ENCODE results near the gene TMEM144. TPM values are rescaled to one million over a fixed set of nuclear protein-coding genes. Genes with fewer than 3 reads are reported as not detected.

Gene TMEM144
- total and polyA plus RNA-seq, 8 donors: 4.6 to 16.8 (median 6.4) TPM

- Histone ChIP-seq H3K4me3 (no peak overlapping the region), H3K9me3 (no peaks in the 10 kb centered on the region), H3K36me3 (no peaks in the 10 kb centered on the region), H3K27me3 (no peaks in the 10 kb centered on the region), H3K4me1 (no peaks in the 10 kb centered on the region), H3K27ac (no peak overlapping the region)
- intact Hi-C loops (cut with DNase I): no loop called here
- DNase-seq: no peak
- no peak for TF ChIP-seq CTCF (IDR thresholded peaks at IDR 0.05)
- no peak for ATAC-seq
These were observed 10.1 kb upstream of the TMEM144 start for GRCh38 chr4:158200214-158200613.

- no peak for ATAC-seq
- H3K9me3 ChIP-seq: no peaks in the 10 kb centered on the region
- H3K4me3 ChIP-seq: no peak overlapping the region
- H3K36me3 ChIP-seq: no peaks in the 10 kb centered on the region
- TF ChIP-seq CTCF (IDR thresholded peaks at IDR 0.05): no peak
- H3K27me3 ChIP-seq: no peaks in the 10 kb centered on the region
- no peak for DNase-seq
- intact Hi-C loops (cut with DNase I): no loop called here
- H3K27ac ChIP-seq: no peak overlapping the region
- H3K4me1 ChIP-seq: no peaks in the 10 kb centered on the region
These were observed 9.0 kb upstream of the TMEM144 start for GRCh38 chr4:158201322-158201721.

- Histone ChIP-seq H3K27ac (no peak overlapping the region), H3K27me3 (no peaks in the 10 kb centered on the region), H3K4me3 (no peak overlapping the region), H3K36me3 (no peaks in the 10 kb centered on the region), H3K9me3 (no peaks in the 10 kb centered on the region), H3K4me1 (no peaks in the 10 kb centered on the region)
- no peak for DNase-seq
- intact Hi-C loops (cut with DNase I): no loop called here
- ATAC-seq: no peak
- TF ChIP-seq CTCF (IDR thresholded peaks at IDR 0.05): no peak
These were observed 8.4 kb upstream of the TMEM144 start for GRCh38 chr4:158201876-158202275.

GRCh38 chr4:158202481-158202880 lies 7.8 kb upstream of the TMEM144 start:
- TF ChIP-seq CTCF (IDR thresholded peaks at IDR 0.05): no peak
- no peak overlapping the region for H3K4me3 ChIP-seq
- no peaks in the 10 kb centered on the region for H3K27me3 ChIP-seq
- intact Hi-C loops (cut with DNase I): no loop called here
- H3K9me3 ChIP-seq: no peaks in the 10 kb centered on the region
- no peaks in the 10 kb centered on the region for H3K36me3 ChIP-seq
- no peaks in the 10 kb centered on the region for H3K4me1 ChIP-seq
- DNase-seq (no peak), ATAC-seq (no peak)
- H3K27ac ChIP-seq: no peak overlapping the region

- Histone ChIP-seq H3K27me3 (no peaks in the 10 kb centered on the region), H3K36me3 (no peaks in the 10 kb centered on the region), H3K9me3 (no peaks in the 10 kb centered on the region), H3K4me3 (no peak overlapping the region), H3K27ac (no peak overlapping the region), H3K4me1 (no peaks in the 10 kb centered on the region)
- DNase-seq (no peak), ATAC-seq (no peak)
- no peak for TF ChIP-seq CTCF (IDR thresholded peaks at IDR 0.05)
- intact Hi-C loops (cut with DNase I): no loop called here
These were observed 6.8 kb upstream of the TMEM144 start for GRCh38 chr4:158203436-158203835.
